ENCODE results near the gene MED15. TPM values are rescaled to one million over a fixed set of nuclear protein-coding genes. Genes with fewer than 3 reads are reported as not detected.
"Not testable (repeated sequence)": the region's sequence is repeated elsewhere in the genome, so short reads cannot be mapped to it uniquely, and the experiment has no call there.

The MED15 gene
- total RNA-seq, 1 experiment from 2014 or later, result 94.7 TPM

DNA sequence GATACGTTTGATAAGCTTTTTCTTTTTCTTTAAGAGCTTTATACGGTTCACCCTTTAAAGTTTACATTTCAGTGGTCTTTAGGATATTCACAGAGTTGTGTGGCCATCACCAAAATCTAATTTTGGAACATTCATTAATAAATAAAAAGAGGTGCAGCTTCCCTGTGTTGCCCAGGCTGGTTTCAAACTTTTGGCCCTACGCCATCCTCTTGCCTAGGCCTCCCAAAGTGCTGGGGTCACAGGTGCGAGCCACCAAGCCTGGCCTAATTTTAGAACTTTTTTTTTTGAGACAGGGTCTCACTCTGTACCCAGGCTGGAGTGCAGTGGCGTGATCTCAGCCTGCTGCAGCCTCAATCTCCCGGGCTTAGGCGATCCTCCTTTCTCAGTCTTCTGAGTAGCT, 30.6 kb downstream of the MED15 start:
- ChIA-PET CTCF (no interaction called here), POLR2A (no interaction called here)
- H3K4me3 Mint-ChIP-seq (ENCODE audit: unreplicated experiment), result no peak overlapping the region
- peaks cover 54% of the 10 kb centered on the region for H3K36me3 Mint-ChIP-seq (ENCODE audit: insufficient read depth, unreplicated experiment)
- intact Hi-C loops (cut with micrococcal nuclease; ENCODE audit: unreplicated experiment), result no loop called here
- no peaks in the 10 kb centered on the region for H3K9me3 Mint-ChIP-seq (ENCODE audit: unreplicated experiment)
- TF ChIP-seq CTCF (IDR thresholded peaks at IDR 0.05; ENCODE audit: insufficient read depth in 1 of 2, low read depth in 1 of 2, low read length in 1 of 2, severe bottlenecking in 1 of 2, unreplicated experiment in 1 of 2), result no peak
- H3K4me1 ChIP-seq, result no peaks in the 10 kb centered on the region
- no peak overlapping the region for H3K27ac Mint-ChIP-seq (ENCODE audit: unreplicated experiment)
- no peaks in the 10 kb centered on the region for H3K27me3 ChIP-seq (replicated peaks; ENCODE audit: control insufficient read depth, insufficient read depth, low read length)
- no peaks in the 10 kb centered on the region for H3K27me3 Mint-ChIP-seq (ENCODE audit: insufficient read depth, unreplicated experiment)
- no peaks in the 10 kb centered on the region for H3K9me3 ChIP-seq
- no peaks in the 10 kb centered on the region for H3K36me3 ChIP-seq (ENCODE audit: control insufficient read depth, insufficient read depth, low read length)
- no TSS peak for BruUV-seq (replicated peaks)
- no peaks in the 10 kb centered on the region for H3K4me1 Mint-ChIP-seq (ENCODE audit: low read depth, unreplicated experiment)
- H3K4me3 ChIP-seq (ENCODE audit: low read depth, low read length), result no peak overlapping the region
- no peak for DNase-seq

GRCh38 chr22:20538875-20539274, 31.5 kb downstream of the MED15 start:
- H3K9me3 Mint-ChIP-seq (ENCODE audit: unreplicated experiment); H3K4me1 Mint-ChIP-seq (ENCODE audit: low read depth, unreplicated experiment); H3K27me3 ChIP-seq (replicated peaks; ENCODE audit: control insufficient read depth, insufficient read depth, low read length); BruUV-seq (replicated peaks); POLR2A ChIA-PET; DNase-seq; CTCF ChIA-PET; intact Hi-C loops (cut with micrococcal nuclease; ENCODE audit: unreplicated experiment); H3K27ac Mint-ChIP-seq (ENCODE audit: unreplicated experiment); H3K4me3 Mint-ChIP-seq (ENCODE audit: unreplicated experiment); H3K27me3 Mint-ChIP-seq (ENCODE audit: insufficient read depth, unreplicated experiment); H3K9me3 ChIP-seq; H3K36me3 ChIP-seq (ENCODE audit: control insufficient read depth, insufficient read depth, low read length); H3K4me3 ChIP-seq (ENCODE audit: low read depth, low read length); H3K4me1 ChIP-seq: not testable (repeated sequence)
- H3K36me3 Mint-ChIP-seq (ENCODE audit: insufficient read depth, unreplicated experiment), result peaks cover 57% of the 10 kb centered on the region

- H3K27me3 Mint-ChIP-seq (ENCODE audit: insufficient read depth, unreplicated experiment), result no peaks in the 10 kb centered on the region
- ChIA-PET POLR2A (no interaction called here), CTCF (no interaction called here)
- no peak for DNase-seq
- peaks cover 11% of the 10 kb centered on the region for H3K4me1 Mint-ChIP-seq (ENCODE audit: low read depth, unreplicated experiment)
- Histone ChIP-seq H3K36me3 (ENCODE audit: control insufficient read depth, insufficient read depth, low read length) (no peaks in the 10 kb centered on the region), H3K9me3 (no peaks in the 10 kb centered on the region), H3K4me1 (peaks cover 4% of the 10 kb centered on the region; the same call in 1 of the 2 replicates), H3K4me3 (ENCODE audit: low read depth, low read length) (no peak overlapping the region), H3K27me3 (replicated peaks; ENCODE audit: control insufficient read depth, insufficient read depth, low read length) (no peaks in the 10 kb centered on the region)
- peaks cover 71% of the 10 kb centered on the region for H3K36me3 Mint-ChIP-seq (ENCODE audit: insufficient read depth, unreplicated experiment)
- intact Hi-C loops (cut with micrococcal nuclease; ENCODE audit: unreplicated experiment), result no loop called here
- no peak overlapping the region for H3K27ac Mint-ChIP-seq (ENCODE audit: unreplicated experiment)
- H3K4me3 Mint-ChIP-seq (ENCODE audit: unreplicated experiment), result no peak overlapping the region
- no peak for TF ChIP-seq CTCF (IDR thresholded peaks at IDR 0.05; ENCODE audit: insufficient read depth in 1 of 2, low read depth in 1 of 2, low read length in 1 of 2, severe bottlenecking in 1 of 2, unreplicated experiment in 1 of 2)
- no peaks in the 10 kb centered on the region for H3K9me3 Mint-ChIP-seq (ENCODE audit: unreplicated experiment)
- no TSS peak for BruUV-seq (replicated peaks)
These were observed 34.6 kb downstream of the MED15 start for GRCh38 chr22:20542055-20542454.

DNA sequence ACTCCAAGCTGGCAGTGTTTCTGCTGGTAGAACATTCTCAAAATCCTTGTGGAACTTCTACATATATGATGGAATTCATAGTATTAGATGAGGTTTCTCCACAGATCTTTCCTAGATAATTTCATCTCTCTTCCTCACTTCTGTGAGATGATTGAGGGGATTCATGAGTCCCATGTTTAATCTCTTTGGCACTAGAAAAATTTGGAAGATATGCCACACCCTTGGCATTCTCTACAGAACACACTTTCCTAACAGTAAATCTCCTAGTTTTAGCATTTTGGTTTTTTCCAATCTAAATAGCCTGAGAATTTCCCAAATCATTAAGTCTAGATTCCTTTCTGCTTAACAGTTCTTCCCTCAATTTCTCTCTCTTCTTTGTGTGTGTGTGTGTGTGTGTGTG, 35.3 kb downstream of the MED15 start:
- TF ChIP-seq CTCF (IDR thresholded peaks at IDR 0.05; ENCODE audit: insufficient read depth in 1 of 2, low read depth in 1 of 2, low read length in 1 of 2, severe bottlenecking in 1 of 2, unreplicated experiment in 1 of 2), result no peak
- Histone ChIP-seq H3K4me3 (ENCODE audit: low read depth, low read length) (no peak overlapping the region), H3K27me3 (replicated peaks; ENCODE audit: control insufficient read depth, insufficient read depth, low read length) (no peaks in the 10 kb centered on the region), H3K36me3 (ENCODE audit: control insufficient read depth, insufficient read depth, low read length) (no peaks in the 10 kb centered on the region), H3K9me3 (no peaks in the 10 kb centered on the region), H3K4me1 (peaks cover 4% of the 10 kb centered on the region; the same call in 1 of the 2 replicates)
- ChIA-PET POLR2A (no interaction called here), CTCF (no interaction called here)
- intact Hi-C loops (cut with micrococcal nuclease; ENCODE audit: unreplicated experiment), result no loop called here
- Mint-ChIP-seq H3K4me3 (ENCODE audit: unreplicated experiment) (no peak overlapping the region), H3K4me1 (ENCODE audit: low read depth, unreplicated experiment) (peaks cover 11% of the 10 kb centered on the region), H3K9me3 (ENCODE audit: unreplicated experiment) (no peaks in the 10 kb centered on the region), H3K27me3 (ENCODE audit: insufficient read depth, unreplicated experiment) (no peaks in the 10 kb centered on the region), H3K27ac (ENCODE audit: unreplicated experiment) (no peak overlapping the region), H3K36me3 (ENCODE audit: insufficient read depth, unreplicated experiment) (peaks cover 64% of the 10 kb centered on the region)
- no peak for DNase-seq
- BruUV-seq (replicated peaks), result no TSS peak

GRCh38 chr22:20545318-20545634, 37.9 kb downstream of the MED15 start:
- CTCF ChIA-PET; H3K27ac Mint-ChIP-seq (ENCODE audit: unreplicated experiment); BruUV-seq (replicated peaks); H3K4me3 ChIP-seq (ENCODE audit: low read depth, low read length); intact Hi-C loops (cut with micrococcal nuclease; ENCODE audit: unreplicated experiment); H3K36me3 ChIP-seq (ENCODE audit: control insufficient read depth, insufficient read depth, low read length); H3K9me3 ChIP-seq; DNase-seq; POLR2A ChIA-PET; H3K9me3 Mint-ChIP-seq (ENCODE audit: unreplicated experiment); H3K27me3 ChIP-seq (replicated peaks; ENCODE audit: control insufficient read depth, insufficient read depth, low read length); H3K4me1 ChIP-seq; H3K27me3 Mint-ChIP-seq (ENCODE audit: insufficient read depth, unreplicated experiment); H3K4me3 Mint-ChIP-seq (ENCODE audit: unreplicated experiment): not testable (repeated sequence)
- Mint-ChIP-seq H3K36me3 (ENCODE audit: insufficient read depth, unreplicated experiment) (peaks cover 53% of the 10 kb centered on the region), H3K4me1 (ENCODE audit: low read depth, unreplicated experiment) (peaks cover 11% of the 10 kb centered on the region)

Measured in Caco-2 (cell line).